GM19351 (cell line): ENCODE measurements around the gene MSI2.

ENCODE experiments used
- ATAC-seq: cut with Tn5 transposase; IDR thresholded peaks from one replicate; pipeline ENCODE4 v1.9.1; 2021; ENCODE audit warnings: mild to moderate bottlenecking, moderate library complexity; ENCODE audit not compliant: unreplicated experiment

The MSI2 gene

GRCh38 chr17:57448759-57449283 lies 192.5 kb downstream of the MSI2 start:
- ATAC-seq = no peak

- no peak for ATAC-seq
Observed at GRCh38 chr17:57451191-57451590, 194.9 kb downstream of the MSI2 start.

GRCh38 chr17:57451643-57452042 lies 195.3 kb downstream of the MSI2 start:
- ATAC-seq = no peak

- ATAC-seq = no peak
Observed at GRCh38 chr17:57453841-57454425, 197.6 kb downstream of the MSI2 start.

GRCh38 chr17:57454729-57455062 lies 198.4 kb downstream of the MSI2 start:
- no peak for ATAC-seq

- ATAC-seq = peak; percentile 82
Observed at GRCh38 chr17:57455063-57455914, 199.0 kb downstream of the MSI2 start.

GRCh38 chr17:57456622-57457021 lies 200.3 kb downstream of the MSI2 start:
- no peak for ATAC-seq

GRCh38 chr17:57457188-57457587 lies 200.9 kb downstream of the MSI2 start:
- no peak for ATAC-seq

- no peak for ATAC-seq
Observed at GRCh38 chr17:57458718-57459285, 202.5 kb downstream of the MSI2 start.

GRCh38 chr17:57459286-57459915 lies 203.1 kb downstream of the MSI2 start:
- no peak for ATAC-seq

GRCh38 chr17:57461082-57461481 lies 204.8 kb downstream of the MSI2 start:
- ATAC-seq = no peak

- no peak for ATAC-seq
Observed at GRCh38 chr17:57462007-57462579, 205.8 kb downstream of the MSI2 start.

- peak; percentile 91 for ATAC-seq
Observed at GRCh38 chr17:57463103-57463885, 207.0 kb downstream of the MSI2 start.

GRCh38 chr17:57464191-57464864 lies 208.0 kb downstream of the MSI2 start:
- no peak for ATAC-seq

GRCh38 chr17:57465610-57466009 lies 209.3 kb downstream of the MSI2 start:
- no peak for ATAC-seq

- no peak for ATAC-seq
Observed at GRCh38 chr17:57466017-57466471, 209.7 kb downstream of the MSI2 start.

- ATAC-seq = no peak
Observed at GRCh38 chr17:57466521-57466920, 210.2 kb downstream of the MSI2 start.

GRCh38 chr17:57467226-57467625 lies 210.9 kb downstream of the MSI2 start:
- ATAC-seq = no peak

- ATAC-seq = no peak
Observed at GRCh38 chr17:57467801-57468200, 211.5 kb downstream of the MSI2 start.
